ENCODE results near the gene CDH18.

Gene CDH18

GRCh38 chr5:19928562-19929421, 59.2 kb downstream of the CDH18 start:
- no peak for DNase-seq (ENCODE audit: low read depth)

- DNase-seq (ENCODE audit: low read depth): no peak
Observed at GRCh38 chr5:19927919-19928318, 60.1 kb downstream of the CDH18 start.

GRCh38 chr5:19927170-19927569, 60.8 kb downstream of the CDH18 start:
- no peak for DNase-seq (ENCODE audit: low read depth)

- DNase-seq (ENCODE audit: low read depth): no peak
Observed at GRCh38 chr5:19923742-19924141, 64.3 kb downstream of the CDH18 start.

GRCh38 chr5:19920761-19921160, 67.2 kb downstream of the CDH18 start:
- DNase-seq (ENCODE audit: low read depth): no peak

GRCh38 chr5:19918780-19919179, 69.2 kb downstream of the CDH18 start:
- no peak for DNase-seq (ENCODE audit: low read depth)

- no peak for DNase-seq (ENCODE audit: low read depth)
Observed at GRCh38 chr5:19917588-19918122, 70.3 kb downstream of the CDH18 start.

GRCh38 chr5:19910136-19910535, 77.9 kb downstream of the CDH18 start:
- DNase-seq (ENCODE audit: low read depth): no peak

- DNase-seq (ENCODE audit: low read depth): no peak
Observed at GRCh38 chr5:19904766-19905165, 83.2 kb downstream of the CDH18 start.

- no peak for DNase-seq (ENCODE audit: low read depth)
Observed at GRCh38 chr5:19903611-19904010, 84.4 kb downstream of the CDH18 start.

GRCh38 chr5:19902316-19902934, 85.6 kb downstream of the CDH18 start:
- DNase-seq (ENCODE audit: low read depth): no peak

- DNase-seq (ENCODE audit: low read depth): no peak
Observed at GRCh38 chr5:19900269-19900668, 87.7 kb downstream of the CDH18 start.

GRCh38 chr5:19891658-19892057, 96.3 kb downstream of the CDH18 start:
- DNase-seq (ENCODE audit: low read depth): no peak

- no peak for DNase-seq (ENCODE audit: low read depth)
Observed at GRCh38 chr5:19886123-19886917, 101.7 kb downstream of the CDH18 start.

- no peak for DNase-seq (ENCODE audit: low read depth)
Observed at GRCh38 chr5:19885040-19885824, 102.8 kb downstream of the CDH18 start.

- no peak for DNase-seq (ENCODE audit: low read depth)
Observed at GRCh38 chr5:19880859-19881436, 107.1 kb downstream of the CDH18 start.

GRCh38 chr5:19880458-19880857, 107.5 kb downstream of the CDH18 start:
- DNase-seq (ENCODE audit: low read depth): no peak

GRCh38 chr5:19874811-19875210, 113.2 kb downstream of the CDH18 start:
- DNase-seq (ENCODE audit: low read depth): no peak

- no peak for DNase-seq (ENCODE audit: low read depth)
Observed at GRCh38 chr5:19866090-19866450, 121.9 kb downstream of the CDH18 start.

GRCh38 chr5:19865336-19866089, 122.5 kb downstream of the CDH18 start:
- DNase-seq (ENCODE audit: low read depth): no peak

GRCh38 chr5:19862711-19863110, 125.3 kb downstream of the CDH18 start:
- DNase-seq (ENCODE audit: low read depth): no peak
